ENCODE measurements around the gene UBE2H.

Gene UBE2H

GRCh38 chr7:129789000-129789399, 163.8 kb downstream of the UBE2H start:
- H3K9me3 ChIP-seq (ENCODE audit: low read depth, low read length), result no peaks in the 10 kb centered on the region
- TF ChIP-seq EZH2 (IDR thresholded peaks at IDR 0.05), result no peak
- no peak for TF ChIP-seq FOXP2 (optimal IDR thresholded peaks at IDR 0.05; ENCODE audit: control extremely low read depth, extremely low read length, insufficient read depth)
- TF ChIP-seq POLR2AphosphoS5 (IDR thresholded peaks at IDR 0.05; ENCODE audit: borderline replicate concordance, low read depth, low read length), result no peak
- H3K36me3 ChIP-seq (ENCODE audit: insufficient read depth, low read length), result no peaks in the 10 kb centered on the region
- H3K9ac ChIP-seq (ENCODE audit: insufficient read length), result no peak overlapping the region
- no peak overlapping the region for H3K4me3 ChIP-seq
- no peak overlapping the region for H3K27ac ChIP-seq
- no peak for DNase-seq (ENCODE audit: low read depth, low spot score)

GRCh38 chr7:129786825-129787563, 165.8 kb downstream of the UBE2H start:
- H3K36me3 ChIP-seq (ENCODE audit: insufficient read depth, low read length), result no peaks in the 10 kb centered on the region
- no peak overlapping the region for H3K9ac ChIP-seq (ENCODE audit: insufficient read length)
- H3K9me3 ChIP-seq (ENCODE audit: low read depth, low read length), result no peaks in the 10 kb centered on the region
- no peak overlapping the region for H3K4me3 ChIP-seq
- TF ChIP-seq FOXP2 (optimal IDR thresholded peaks at IDR 0.05; ENCODE audit: control extremely low read depth, extremely low read length, insufficient read depth) (no peak), POLR2AphosphoS5 (IDR thresholded peaks at IDR 0.05; ENCODE audit: borderline replicate concordance, low read depth, low read length) (no peak), EZH2 (IDR thresholded peaks at IDR 0.05) (no peak)
- H3K27ac ChIP-seq, result no peak overlapping the region
- no peak for DNase-seq (ENCODE audit: low read depth, low spot score)

GRCh38 chr7:129785685-129786514, 166.9 kb downstream of the UBE2H start:
- no peak for DNase-seq (ENCODE audit: low read depth, low spot score)
- no peak for TF ChIP-seq FOXP2 (optimal IDR thresholded peaks at IDR 0.05; ENCODE audit: control extremely low read depth, extremely low read length, insufficient read depth)
- no peak for TF ChIP-seq POLR2AphosphoS5 (IDR thresholded peaks at IDR 0.05; ENCODE audit: borderline replicate concordance, low read depth, low read length)
- TF ChIP-seq EZH2 (IDR thresholded peaks at IDR 0.05), result no peak
- no peak overlapping the region for H3K9ac ChIP-seq (ENCODE audit: insufficient read length)
- H3K9me3 ChIP-seq (ENCODE audit: low read depth, low read length), result no peaks in the 10 kb centered on the region
- H3K36me3 ChIP-seq (ENCODE audit: insufficient read depth, low read length), result no peaks in the 10 kb centered on the region
- no peak overlapping the region for H3K27ac ChIP-seq
- H3K4me3 ChIP-seq, result no peak overlapping the region

DNA sequence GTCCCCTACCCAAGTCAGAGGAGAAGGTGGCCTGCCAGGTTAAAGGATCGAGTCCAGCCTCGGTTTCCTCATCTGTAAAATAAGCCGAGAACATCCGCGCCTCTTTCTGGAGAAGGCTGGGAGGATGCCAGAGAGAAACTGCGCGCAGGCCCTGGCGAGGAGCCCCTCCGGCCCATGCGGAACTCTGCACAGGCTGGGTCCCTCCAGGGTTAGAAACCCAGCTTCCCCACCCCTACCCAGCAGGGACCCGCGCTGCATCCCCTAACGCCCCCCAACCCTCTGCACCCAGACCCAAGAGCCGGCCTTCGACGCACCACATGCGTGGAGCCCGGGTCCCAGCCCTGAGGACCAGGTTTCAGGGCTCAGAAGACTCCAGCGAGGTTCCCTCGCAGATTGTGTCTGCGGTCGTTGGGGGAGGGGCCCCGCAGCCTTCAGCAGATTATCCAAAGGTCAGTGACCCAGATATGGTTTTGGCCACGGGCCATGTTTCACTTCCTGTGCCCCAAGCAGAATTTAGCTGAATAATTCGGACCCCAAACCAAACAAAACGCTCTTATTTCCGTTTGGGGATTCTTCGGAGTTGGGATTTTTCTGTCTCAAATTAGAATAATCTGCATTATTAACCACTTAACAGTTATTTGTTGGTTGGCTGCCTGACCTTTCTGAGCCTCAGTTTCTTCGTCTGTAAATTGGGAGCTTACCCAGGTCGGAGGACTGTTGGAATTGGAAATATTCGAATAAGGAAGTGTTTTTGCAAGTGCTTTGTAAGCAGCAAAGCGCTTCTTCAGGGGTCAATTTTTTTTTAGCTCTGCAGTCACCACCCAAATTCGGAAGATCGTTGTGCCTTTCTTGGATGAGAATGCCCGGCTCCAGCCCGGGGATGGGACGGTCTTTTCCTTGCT, 167.7 kb downstream of the UBE2H start:
- DNase-seq (ENCODE audit: low read depth, low spot score), result no peak
- Histone ChIP-seq H3K9me3 (ENCODE audit: low read depth, low read length) (no peaks in the 10 kb centered on the region), H3K4me3 (no peak overlapping the region), H3K36me3 (ENCODE audit: insufficient read depth, low read length) (no peaks in the 10 kb centered on the region), H3K9ac (ENCODE audit: insufficient read length) (no peak overlapping the region), H3K27ac (no peak overlapping the region)
- no peak for TF ChIP-seq FOXP2 (optimal IDR thresholded peaks at IDR 0.05; ENCODE audit: control extremely low read depth, extremely low read length, insufficient read depth)
- TF ChIP-seq EZH2 (IDR thresholded peaks at IDR 0.05), result no peak
- TF ChIP-seq POLR2AphosphoS5 (IDR thresholded peaks at IDR 0.05; ENCODE audit: borderline replicate concordance, low read depth, low read length), result no peak

DNA sequence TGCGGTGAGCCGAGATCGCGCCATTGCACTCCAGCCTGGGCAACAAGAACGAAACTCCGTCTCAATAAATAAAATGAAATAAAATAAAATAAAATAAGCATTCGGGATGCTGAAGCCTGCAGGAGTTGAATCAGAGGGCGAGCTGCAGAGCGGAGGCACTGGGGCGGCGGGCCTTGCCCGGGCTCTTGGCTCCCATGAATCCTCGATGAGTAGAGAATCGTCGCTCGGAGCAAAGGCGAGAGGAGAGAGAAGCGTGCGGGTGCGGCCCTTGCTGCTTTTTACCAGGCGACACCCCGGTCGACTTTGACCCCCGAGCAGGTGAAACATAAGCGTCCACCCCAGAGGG, 168.3 kb downstream of the UBE2H start:
- H3K4me3 ChIP-seq, result no peak overlapping the region

GRCh38 chr7:129783584-129783919, 169.2 kb downstream of the UBE2H start:
- Histone ChIP-seq H3K4me3 (no peak overlapping the region), H3K9me3 (ENCODE audit: low read depth, low read length) (no peaks in the 10 kb centered on the region), H3K36me3 (ENCODE audit: insufficient read depth, low read length) (no peaks in the 10 kb centered on the region), H3K9ac (ENCODE audit: insufficient read length) (no peak overlapping the region), H3K27ac (no peak overlapping the region)
- TF ChIP-seq POLR2AphosphoS5 (IDR thresholded peaks at IDR 0.05; ENCODE audit: borderline replicate concordance, low read depth, low read length) (no peak), EZH2 (IDR thresholded peaks at IDR 0.05) (no peak), FOXP2 (optimal IDR thresholded peaks at IDR 0.05; ENCODE audit: control extremely low read depth, extremely low read length, insufficient read depth) (no peak)
- DNase-seq (ENCODE audit: low read depth, low spot score), result no peak

More for the DNA sequence above, 168.3 kb downstream of the UBE2H start:
- Histone ChIP-seq H3K9me3 (ENCODE audit: low read depth, low read length) (no peaks in the 10 kb centered on the region), H3K9ac (ENCODE audit: insufficient read length) (no peak overlapping the region), H3K36me3 (ENCODE audit: insufficient read depth, low read length) (no peaks in the 10 kb centered on the region), H3K27ac (no peak overlapping the region)
- no peak for TF ChIP-seq EZH2 (IDR thresholded peaks at IDR 0.05)
- TF ChIP-seq FOXP2 (optimal IDR thresholded peaks at IDR 0.05; ENCODE audit: control extremely low read depth, extremely low read length, insufficient read depth), result no peak
- no peak for TF ChIP-seq POLR2AphosphoS5 (IDR thresholded peaks at IDR 0.05; ENCODE audit: borderline replicate concordance, low read depth, low read length)
- DNase-seq (ENCODE audit: low read depth, low spot score), result no peak

GRCh38 chr7:129782818-129783583, 169.8 kb downstream of the UBE2H start:
- TF ChIP-seq FOXP2 (optimal IDR thresholded peaks at IDR 0.05; ENCODE audit: control extremely low read depth, extremely low read length, insufficient read depth) (no peak), POLR2AphosphoS5 (IDR thresholded peaks at IDR 0.05; ENCODE audit: borderline replicate concordance, low read depth, low read length) (no peak), EZH2 (IDR thresholded peaks at IDR 0.05) (no peak)
- no peak for DNase-seq (ENCODE audit: low read depth, low spot score)
- Histone ChIP-seq H3K9ac (ENCODE audit: insufficient read length) (no peak overlapping the region), H3K9me3 (ENCODE audit: low read depth, low read length) (no peaks in the 10 kb centered on the region), H3K36me3 (ENCODE audit: insufficient read depth, low read length) (no peaks in the 10 kb centered on the region), H3K27ac (no peak overlapping the region), H3K4me3 (no peak overlapping the region)
